Smooth muscle cell of the brain vasculature (primary cell): ENCODE results near the gene CDHR2.
"Not testable (repeated sequence)": the region's sequence is repeated elsewhere in the genome, so short reads cannot be mapped to it uniquely, and the experiment has no call there.

Experiments used
- DNase-seq: peaks from one replicate; pipeline ENCODE4 v3.0.0-alpha.2; 2012; ENCODE audit warnings: low read depth, low spot score

CDHR2 gene

DNA sequence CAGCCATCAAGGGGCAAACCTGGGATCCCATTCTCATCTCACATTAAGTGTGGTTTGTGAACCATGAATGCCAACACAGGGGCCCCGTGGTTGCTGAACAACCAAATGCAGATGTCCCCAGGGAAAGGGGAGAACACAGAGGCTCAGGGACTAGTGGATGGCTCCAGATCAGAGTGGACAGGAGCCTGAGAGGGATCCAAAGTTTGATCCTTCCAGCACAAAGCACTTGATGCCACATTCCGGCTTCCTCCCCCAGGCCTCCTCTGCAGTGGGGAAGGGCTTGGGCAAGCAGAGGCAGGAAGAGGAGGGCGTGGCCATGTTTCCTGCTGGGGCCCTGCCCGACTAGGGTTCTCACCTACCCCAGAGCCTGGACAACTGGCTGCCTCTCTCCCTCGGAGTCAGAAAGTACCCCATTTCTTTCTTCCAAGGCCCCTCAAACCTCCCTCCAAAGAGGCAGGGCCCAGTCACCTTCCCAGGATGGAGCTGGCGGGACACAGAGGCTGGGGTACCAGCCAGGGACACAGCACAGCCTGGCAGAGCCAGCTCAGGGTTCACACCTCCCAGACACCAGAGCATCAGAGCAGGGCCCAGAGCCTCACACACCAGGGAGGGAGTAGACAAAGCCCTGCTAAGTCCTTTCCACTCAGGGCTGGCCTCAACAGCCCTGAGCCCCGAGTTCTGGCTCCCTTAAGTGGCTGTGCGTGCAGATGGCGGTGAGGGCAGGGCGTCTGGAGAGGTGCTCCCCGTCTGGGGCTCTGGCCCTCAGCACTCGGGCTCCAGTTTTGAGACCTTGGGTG lies 7.6 kb upstream of the CDHR2 start:
- no peak for DNase-seq

DNA sequence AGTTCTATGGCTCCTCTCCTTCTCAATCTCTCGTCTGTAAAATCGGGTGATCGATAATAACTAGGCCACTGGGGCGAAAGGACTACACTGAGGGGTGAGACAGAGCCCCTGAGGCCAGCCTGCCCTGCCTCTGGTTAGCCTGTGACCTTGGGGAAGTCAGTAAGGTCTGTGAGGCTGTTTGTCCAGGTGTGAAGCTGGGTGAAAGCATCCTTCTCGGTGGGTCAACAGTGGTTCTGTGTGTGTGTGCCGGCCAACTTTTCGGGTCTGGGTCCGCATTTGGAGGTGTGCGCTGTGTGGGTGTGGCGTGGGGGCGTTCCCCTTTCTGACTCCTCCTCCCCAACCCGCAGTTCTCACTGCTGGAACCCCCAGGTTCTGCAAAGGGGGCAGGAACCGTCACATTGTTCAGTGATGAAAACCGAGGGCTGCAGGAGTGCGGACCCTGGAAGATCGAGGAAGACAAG lies 7.0 kb upstream of the CDHR2 start:
- no peak for DNase-seq

DNA sequence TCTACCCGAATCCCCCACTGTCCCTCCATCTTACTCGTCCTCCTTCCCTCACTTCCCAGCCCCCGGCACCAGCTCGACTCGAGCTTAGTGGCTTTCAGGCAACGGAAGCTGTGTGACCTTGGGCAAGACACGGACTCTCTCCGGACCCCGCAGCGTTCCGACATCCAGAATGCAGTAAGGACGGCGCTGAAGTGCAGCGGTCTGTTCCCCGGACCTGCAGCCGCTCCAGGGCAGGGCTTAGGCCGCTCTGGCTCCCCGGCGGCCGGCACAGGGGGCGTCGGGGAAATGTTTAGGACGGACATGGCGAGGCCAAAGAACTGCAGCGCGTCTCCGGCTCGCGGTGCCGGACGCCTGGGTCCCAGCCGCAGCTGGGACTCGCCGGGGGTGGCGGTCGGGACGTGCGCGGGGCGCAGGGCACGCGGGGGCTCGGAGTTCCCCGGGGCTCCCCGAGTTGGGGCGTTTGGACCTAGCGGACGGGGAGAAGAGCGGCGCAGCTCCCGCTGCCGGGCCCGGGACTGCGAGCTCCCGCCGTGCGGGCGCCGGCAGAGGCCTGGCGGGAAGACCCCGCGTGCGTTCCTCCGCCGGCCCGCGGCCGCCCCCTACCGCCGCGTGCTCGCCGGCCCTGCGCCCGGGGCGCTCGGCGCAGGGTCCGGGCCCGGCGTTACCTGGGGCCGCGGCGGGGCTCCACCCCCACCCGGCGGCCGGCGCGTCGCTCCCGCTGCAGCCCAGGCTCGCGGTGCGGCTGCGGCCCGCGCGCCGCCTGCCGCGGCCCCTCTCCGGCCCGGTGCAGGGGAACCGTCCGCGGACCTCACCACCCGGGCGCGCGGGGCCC lies 6.3 kb upstream of the CDHR2 start:
- DNase-seq: no peak

DNA sequence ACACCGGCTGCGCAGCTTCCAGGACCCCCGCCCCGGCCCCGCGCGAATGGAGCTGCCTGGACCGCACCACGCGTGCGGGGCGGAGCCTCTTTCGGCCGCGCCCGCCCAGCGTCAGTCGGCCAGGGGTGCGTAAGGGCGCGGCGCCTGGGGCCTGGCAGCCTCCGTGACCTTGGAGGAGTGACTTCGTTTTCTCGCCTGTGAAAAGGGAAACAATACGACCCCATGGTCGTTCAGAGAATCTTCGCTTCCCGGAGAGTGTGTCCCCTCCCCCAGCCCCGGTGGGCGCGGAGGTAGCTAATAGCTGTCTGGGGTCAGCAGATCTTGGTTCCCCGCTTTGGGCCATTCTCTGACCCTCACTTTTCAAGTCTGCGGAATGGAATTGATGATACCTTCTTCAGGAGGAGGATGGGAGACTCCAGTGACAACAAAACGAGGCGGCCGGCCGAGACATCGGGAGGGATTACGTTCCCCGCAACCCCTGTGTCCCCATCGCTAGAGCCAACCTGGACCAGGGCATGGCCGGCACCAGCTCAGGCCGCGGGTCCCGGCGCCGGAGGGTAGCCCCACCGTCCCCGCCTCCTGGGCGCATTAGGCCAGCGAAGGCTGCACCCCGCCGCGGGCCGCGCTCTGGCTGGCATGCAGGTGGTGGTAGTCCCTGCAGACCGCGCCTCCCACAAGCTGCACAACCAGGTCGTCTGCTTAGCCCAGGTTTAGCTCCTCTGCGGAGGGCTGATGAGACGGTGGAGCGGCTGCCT lies 5.5 kb upstream of the CDHR2 start:
- no peak for DNase-seq

DNA sequence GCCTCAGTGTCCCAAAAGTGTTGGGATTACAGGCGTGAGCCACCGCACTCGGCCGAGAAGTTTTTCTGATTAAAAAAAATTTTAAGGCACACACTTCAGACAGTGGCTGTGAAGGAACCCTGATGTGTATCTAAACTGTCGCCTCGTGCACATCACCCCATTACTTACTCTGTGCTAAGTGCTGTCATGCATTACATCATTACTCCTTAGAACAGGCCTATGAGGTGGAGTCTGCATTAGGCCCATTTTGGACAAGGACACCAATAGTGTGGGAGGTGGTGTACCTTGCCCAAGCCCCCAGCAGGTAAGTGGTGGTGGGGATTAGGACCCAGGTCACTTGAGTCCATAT lies 3.8 kb upstream of the CDHR2 start:
- no peak for DNase-seq

DNA sequence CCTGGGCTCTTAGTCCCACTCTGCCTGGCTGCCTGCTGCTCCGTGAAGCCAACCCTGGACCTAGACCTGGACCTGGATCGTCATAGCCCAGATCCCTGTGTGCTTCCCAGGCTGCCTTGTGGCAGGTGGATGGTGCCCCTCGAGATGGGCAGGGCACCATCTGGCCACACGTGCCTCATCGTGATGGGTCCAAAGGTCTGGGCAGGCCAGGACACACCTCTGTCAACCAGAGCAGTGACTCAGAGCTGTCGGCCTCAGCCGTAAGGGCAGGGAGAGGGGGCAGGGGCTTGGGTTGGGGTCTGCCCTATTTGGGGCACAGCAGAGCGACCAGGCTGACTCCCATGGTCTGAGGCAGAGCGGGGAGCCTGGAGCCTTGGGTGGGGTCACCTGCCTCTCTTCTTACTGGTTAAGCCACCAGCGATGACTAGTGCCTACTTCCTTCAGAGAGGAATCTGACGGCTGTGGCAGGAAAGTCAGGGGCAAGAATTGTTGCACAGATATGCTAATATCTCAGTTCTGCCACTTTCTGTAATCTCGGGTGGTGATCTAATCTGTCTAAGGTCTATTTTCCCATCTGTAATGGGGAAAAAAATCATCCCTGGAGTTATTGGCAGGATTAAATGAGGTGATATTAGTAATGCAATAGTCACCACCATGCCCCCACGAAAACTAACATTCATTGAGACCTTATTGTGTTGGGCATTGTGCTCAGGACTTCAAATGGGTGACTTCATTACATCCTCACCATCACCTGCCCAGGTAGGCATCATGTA lies 3.2 kb upstream of the CDHR2 start:
- no peak for DNase-seq

DNA sequence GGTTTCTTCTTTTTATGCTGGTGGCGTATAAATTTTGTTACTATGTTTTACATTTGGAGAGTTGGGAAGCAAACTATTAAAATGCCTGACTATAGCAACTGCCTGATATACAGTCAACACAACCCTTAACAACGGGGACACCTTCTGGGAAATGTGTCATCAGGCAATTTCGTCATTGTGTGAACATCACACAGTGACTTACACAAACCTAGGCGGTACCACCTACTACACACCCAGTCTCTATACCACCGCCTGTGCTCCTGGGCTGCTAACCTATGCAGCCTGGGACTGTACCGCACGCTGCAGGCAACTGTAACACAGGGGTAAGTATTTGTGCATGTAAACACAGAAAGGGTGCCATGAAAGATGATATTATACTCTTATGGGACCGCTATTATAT lies 1.3 kb upstream of the CDHR2 start:
- no peak for DNase-seq

DNA sequence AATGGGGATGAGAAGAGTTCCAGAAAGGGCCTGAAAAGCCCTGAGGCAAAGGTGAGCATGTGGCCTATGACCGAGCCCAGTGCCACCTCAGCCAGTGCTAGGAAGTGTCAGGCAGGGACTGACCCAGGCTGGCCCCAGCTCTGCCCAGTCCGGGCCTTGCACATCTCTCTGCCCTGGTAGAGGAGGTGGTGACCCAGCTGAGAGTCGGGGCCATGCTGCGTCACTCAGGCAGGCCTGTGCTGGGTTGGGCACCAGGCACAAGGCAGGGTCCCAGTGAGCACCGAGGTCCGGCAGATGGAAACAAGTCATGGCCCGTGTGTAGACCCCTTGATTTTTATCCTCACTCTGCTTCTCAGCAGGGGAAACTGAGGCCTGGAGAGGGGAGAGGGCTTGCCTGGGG lies 729 bp downstream of the CDHR2 start:
- no peak for DNase-seq

DNA sequence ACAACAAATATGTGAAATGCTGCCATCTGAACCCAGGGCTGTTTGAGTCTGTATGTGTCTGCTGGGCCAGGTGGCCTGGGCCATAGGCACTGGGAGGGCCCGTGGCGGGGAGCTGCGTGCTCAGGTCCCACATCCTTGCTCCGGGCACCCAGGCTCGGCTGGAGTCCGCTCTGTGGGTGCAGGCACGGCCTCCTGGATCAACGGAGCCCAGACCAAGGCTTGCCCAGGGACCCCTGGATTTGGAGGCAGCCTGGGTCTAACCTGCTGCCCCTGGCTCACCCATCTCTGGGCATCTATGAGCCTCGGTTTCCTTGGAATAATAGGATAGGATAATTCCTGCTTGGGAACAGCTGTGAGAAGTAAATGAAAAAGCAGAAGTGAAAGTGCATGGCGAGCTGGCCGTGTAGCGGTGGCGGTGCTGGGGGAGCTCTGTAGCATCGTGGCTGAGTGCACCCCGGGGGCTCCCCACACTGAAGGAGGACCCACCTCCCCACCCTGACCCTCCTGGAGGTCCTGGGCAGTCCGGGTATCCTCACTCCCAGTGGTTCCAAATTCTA lies 1.2 kb downstream of the CDHR2 start:
- DNase-seq: no peak

DNA sequence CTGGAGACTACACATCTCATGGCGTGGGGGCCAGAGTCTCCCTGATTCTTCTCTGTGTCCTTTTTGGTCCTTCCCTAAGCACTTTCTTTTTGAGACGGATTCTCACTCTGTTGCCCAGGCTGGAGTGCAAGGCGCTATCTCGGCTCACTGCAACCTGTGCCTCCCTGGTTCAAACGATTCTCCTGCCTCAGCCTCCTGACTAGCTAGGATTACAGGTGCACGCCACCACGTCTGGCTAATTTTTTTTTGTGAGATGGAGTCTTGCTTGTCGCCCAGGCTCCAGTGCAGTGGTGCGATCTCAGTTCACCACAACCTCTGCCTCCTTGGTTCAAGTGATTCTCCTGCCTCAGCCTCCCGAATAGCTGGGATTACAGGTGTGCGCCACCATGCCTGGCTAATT lies 1.8 kb downstream of the CDHR2 start:
- not testable (repeated sequence) for DNase-seq

DNA sequence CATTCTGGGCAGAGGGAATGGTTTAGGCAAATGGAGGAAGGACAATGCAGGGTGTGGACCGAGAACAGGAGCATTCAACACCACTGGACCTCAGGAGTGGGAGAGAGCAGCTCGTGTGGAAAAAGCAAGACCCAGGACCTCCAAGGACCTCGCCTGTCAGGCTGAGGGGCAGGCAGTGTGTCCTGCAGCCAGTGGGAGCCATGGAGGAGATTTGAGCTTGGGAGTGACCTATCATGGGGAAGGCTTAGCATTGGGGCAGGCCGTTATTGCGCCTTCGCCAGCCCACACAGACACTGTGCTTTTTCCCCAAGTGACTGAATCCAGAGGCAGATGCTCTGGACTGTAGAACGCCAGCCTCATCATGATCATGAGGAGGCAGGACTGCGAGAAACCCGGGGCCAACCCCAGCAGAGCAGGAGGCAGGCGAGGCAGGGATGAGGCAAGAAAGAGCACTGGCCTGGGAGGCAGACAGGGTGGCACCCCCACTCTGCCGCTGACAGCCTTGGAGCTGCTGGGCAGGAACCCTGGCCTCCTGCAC lies 3.3 kb downstream of the CDHR2 start:
- DNase-seq: no peak

DNA sequence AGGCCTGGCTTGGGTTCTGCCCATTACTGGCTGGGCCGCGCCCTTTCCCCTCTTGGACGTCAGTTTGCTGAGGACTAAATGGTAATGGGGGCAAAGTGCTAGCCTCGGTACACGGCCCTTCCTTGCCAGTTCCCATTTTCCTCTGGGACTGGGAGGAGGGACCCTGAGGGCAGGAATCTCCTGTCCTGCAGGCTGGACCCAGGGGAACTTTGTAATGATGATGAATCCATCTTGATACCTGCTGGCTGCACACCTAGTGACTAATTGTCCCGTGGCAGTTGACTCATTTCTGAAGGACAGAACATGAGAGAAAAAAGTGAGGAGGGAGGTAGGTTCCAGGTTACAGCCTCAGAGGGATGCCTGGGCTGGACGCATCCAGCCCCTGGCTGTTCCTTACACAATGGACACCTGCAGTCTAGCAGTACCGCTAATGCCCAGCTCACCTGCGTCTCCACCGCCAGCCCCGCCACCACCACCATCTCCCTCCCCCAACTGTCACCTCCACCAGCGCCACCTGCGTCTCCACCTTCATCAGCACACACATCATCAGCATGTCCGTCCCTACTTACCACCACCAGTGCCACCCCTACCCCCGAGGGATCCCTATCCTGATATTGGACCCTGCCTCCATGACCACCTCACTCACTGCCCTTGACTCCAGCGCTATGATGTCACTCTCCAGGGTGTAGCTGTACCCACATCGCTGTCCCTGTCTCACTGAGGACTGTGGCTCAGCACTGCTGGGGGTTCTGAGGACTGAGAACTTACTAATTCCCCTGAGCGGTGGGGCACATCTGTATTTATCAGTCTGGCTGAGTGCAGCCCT lies 4.3 kb downstream of the CDHR2 start:
- DNase-seq: no peak

DNA sequence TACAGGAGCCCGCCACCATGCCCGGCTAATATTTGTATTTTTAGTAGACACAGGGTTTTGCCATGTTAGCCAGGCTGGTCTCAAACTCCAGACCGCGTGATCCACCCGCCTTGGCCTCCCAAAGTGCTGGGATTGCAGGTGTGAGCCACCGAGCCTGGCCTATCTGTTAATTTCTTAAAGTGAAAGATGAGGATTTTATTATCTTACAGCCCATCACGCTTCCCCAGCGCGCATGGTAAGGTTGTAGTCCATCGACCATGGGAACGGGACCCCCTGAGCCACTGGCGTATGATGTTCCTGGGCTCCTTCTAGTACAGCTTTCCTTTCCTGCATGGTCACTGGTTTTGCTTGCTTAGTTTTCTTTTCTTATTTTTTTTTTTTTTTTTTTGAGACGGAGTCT lies 8.7 kb downstream of the CDHR2 start:
- DNase-seq: no peak

DNA sequence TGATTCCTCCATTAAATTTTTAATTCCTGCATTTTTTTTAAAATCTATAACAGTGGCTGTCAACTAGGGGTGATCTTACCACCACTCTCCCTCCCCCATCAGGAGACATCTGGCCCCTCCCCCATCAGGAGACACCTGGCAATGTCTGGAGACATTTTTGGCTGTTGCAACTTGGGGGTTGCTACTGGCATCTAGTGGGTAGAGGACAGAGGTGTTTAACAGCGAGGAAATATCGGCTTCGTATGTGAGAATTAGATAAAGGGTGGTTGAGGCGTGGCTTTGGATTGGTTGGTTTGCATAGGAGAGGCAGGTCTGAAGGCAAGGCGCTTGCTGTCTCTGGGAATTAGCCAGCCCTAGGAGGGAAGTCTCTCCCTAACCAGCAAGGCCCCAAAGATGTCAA lies 10.5 kb downstream of the CDHR2 start:
- DNase-seq: no peak

DNA sequence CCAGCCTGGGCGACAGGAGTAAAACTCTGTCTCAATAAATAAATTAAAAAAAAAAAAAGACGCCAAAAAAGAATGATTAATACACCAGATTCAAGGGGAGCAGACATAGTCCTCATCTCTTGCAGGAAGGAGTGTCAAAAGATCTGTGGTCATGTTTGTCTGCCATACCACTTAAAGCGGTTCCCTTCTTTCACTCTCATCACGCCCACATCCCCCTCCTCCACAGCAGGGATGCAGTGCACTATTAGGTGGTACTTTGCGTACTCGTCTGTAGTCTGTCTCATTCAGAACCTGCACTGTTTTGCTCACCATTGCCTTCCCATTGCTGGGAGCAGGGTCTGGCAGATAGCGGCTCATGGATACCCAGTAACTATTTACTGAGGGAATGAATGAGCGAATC lies 11.2 kb downstream of the CDHR2 start:
- no peak for DNase-seq

DNA sequence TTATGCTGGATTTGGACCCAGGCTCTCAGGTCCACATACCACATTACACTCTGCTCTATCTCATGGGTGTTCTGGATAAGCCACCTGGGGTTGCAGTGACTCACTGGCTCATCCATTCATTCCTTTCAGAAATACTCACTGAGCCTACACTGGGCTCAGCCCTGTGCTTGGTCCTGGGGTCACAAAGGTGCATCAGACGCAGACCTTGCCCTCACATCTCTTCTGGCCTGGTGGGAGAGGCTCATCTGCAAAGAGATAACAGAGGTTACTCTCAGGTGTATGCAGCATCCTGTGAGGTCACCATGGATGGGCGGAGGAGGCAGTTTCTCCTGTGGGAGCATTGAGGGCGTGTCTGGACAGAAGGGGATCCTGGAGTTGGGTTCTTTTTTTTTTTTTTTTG lies 12.1 kb downstream of the CDHR2 start:
- no peak for DNase-seq

DNA sequence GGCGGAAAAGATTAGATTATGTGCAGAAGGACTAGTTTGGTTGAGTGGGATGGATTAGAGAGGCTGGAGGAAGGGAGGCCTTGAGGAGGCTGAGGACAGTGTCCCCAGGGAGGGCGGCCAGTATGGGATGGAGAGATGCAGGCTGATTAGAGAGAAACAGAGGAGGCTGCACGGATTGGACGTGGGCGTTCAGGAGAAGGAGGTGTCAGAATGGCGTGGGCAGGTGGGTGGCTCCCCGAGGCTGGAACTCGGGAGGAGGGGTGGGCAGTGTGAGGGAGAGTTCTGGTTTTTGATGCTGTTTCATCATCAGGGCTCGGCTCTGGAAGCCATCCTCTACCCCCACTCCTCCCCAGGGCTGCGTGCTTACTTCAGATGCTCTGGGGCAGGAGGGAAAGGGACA lies 13.0 kb downstream of the CDHR2 start:
- no peak for DNase-seq

DNA sequence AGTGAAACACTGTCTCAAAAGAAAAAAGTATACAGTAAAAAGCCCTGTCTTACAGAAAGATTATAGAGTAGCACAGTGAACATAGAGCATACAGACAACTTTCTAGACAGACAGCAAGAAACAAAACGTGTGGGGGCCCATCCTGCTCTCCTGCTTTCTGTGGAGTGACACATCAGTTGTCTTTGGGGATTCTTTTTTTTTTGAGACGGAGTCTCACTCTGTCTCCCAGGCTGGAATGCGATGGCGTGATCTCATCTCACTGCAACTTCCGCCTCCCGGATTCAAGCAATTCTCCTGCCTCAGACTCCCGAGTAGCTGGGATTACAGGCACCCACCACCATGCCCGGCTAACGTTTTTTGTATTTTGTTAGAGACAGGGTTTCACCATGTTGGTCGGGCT lies 14.9 kb downstream of the CDHR2 start:
- no peak for DNase-seq

DNA sequence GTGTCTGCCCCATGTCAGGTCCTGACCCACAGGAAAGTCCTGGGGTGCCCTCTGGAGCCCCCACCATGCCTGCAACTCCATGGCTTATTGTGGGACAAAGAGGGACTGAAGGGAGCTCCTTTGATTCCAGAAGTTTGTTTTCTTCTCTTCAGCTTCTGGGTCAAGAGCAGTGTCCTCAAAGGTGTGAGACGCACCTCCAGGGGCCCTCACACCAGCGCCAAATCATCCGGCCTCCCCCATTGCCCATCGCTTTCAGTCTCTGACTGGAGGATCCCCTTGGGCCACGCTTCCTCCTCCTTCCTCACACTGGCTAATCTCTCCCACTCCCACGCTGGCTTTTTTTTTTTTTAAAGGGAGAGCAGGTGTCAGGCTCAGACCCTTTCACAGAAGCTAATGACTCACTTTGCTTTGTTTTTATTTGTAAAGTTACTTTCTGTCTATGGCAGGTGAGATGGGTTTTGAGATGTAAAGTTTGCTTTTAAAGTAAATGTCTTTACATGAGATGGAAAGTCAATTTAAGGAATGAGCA lies 16.7 kb downstream of the CDHR2 start:
- DNase-seq: no peak

DNA sequence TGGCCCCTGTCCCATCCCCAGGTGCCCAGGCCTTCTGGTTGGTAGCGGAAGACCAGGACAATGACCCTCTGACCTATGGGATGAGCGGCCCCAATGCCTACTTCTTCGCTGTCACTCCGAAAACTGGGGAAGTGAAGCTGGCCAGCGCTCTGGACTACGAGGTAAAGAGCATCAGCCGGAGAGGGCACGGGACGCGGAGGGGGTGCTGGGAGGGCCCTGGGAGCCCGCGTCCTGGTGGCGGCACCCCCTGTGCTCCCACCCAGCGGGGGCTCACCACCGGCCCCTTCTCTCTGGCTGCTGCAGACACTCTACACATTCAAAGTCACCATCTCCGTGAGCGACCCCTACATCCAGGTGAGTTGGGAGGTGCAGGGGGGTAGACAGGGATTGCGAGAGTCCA lies 19.5 kb downstream of the CDHR2 start:
- no peak for DNase-seq
